OCI-LY7 (cell line): ENCODE results near the gene SOX18.

Experiments used
- EZH2phosphoT487 ChIP-seq: fragments of 200-600 bp; sonication (generic); IDR thresholded peaks from 2 replicates; pipeline ENCODE4 v1.6.1; 2018; ENCODE audit warnings: low read depth, borderline replicate concordance, mild to moderate bottlenecking, mixed run types, antibody characterized with exemption, low read length, moderate library complexity, mixed read lengths
- TF ChIP-seq, protein P1 (sequence below): fragments of 200-600 bp; sonication (generic); conservative IDR thresholded peaks from 2 replicates; pipeline ENCODE4 v1.5.1; 2014; ENCODE audit warnings: mild to moderate bottlenecking, antibody characterized with exemption, low read length, moderate library complexity, mixed read lengths

DNA sequence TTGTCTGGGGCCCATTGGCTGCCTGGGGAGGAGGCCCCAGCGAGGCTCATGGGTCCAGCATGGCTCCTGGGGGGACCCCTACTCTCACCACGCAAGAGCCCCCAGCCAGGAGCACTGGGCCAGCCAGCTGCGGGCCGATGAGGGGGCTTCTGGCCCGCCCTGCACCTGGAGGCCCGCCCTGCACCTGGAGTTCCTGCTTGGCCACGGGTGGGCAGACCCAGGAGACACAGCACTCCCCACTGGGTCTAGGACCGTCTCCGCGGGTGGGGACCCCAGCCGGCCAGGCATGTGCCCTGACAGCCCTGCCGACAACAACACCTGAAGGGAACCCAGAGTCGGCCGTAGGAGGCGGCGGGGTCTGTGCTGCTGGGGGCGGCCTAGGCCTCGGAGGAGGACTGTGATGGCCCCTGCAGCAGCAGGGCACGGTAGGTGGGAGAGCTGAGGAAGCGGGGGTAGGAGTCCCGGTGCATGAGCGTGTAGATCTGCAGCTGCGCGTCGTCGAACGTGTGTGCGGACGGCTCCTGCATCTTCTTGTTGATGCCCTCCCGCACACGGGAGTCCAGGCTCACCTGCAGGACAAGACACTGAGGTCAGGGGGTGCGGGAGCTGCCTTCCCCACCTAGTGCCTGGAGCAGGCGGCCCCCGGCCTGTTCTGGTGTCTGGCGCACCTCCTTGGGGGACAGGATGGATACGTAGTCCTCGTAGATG lies 24.2 kb upstream of the SOX18 start:
- TF ChIP-seq EZH2phosphoT487 = no peak
- TF ChIP-seq, protein P1, sequence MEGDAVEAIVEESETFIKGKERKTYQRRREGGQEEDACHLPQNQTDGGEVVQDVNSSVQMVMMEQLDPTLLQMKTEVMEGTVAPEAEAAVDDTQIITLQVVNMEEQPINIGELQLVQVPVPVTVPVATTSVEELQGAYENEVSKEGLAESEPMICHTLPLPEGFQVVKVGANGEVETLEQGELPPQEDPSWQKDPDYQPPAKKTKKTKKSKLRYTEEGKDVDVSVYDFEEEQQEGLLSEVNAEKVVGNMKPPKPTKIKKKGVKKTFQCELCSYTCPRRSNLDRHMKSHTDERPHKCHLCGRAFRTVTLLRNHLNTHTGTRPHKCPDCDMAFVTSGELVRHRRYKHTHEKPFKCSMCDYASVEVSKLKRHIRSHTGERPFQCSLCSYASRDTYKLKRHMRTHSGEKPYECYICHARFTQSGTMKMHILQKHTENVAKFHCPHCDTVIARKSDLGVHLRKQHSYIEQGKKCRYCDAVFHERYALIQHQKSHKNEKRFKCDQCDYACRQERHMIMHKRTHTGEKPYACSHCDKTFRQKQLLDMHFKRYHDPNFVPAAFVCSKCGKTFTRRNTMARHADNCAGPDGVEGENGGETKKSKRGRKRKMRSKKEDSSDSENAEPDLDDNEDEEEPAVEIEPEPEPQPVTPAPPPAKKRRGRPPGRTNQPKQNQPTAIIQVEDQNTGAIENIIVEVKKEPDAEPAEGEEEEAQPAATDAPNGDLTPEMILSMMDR = no peak
